OCI-LY7 (cell line): ENCODE measurements around the gene NOX3. TPM values are rescaled to one million over a fixed set of nuclear protein-coding genes. Genes with fewer than 3 reads are reported as not detected.

ENCODE experiments used
- BruUV-seq: library from RNA; stranded (reverse); fragments of 400-500 nt; replicated peaks from 2 replicates; lab custom pipeline; 2021; lab: Mats Ljungman, UMichigan
- CTCF ChIA-PET: fragments of 300-600 bp; sonication (Branson Sonifier 250); formaldehyde crosslinking; loops from one replicate; lab custom pipeline; 2022; ENCODE audit warnings: antibody characterized with exemption; ENCODE audit not compliant: unreplicated experiment; lab: Charles Lee
- POLR2A ChIA-PET: fragments of 300-600 bp; sonication (Branson Sonifier 250); formaldehyde crosslinking; loops from one replicate; lab custom pipeline; 2022; ENCODE audit warnings: antibody characterized with exemption; lab: Charles Lee
- DNase-seq: peaks from one replicate; pipeline ENCODE4 v3.0.0-alpha.2; 2015; ENCODE audit warnings: low spot score
- H2AFZ ChIP-seq: fragments of 200-600 bp; sonication (generic), shearing (Covaris generic); 2 replicates; pipeline ENCODE4 v1.6.1; 2014; ENCODE audit warnings: mild to moderate bottlenecking, antibody characterized with exemption, low read length, moderate library complexity
- H3K27ac ChIP-seq: fragments of 200-600 bp; sonication (generic); 2 replicates; pipeline ENCODE4 v1.5.1; 2014; ENCODE audit warnings: mixed run types, low read depth, mild to moderate bottlenecking, moderate library complexity, low read length, inconsistent platforms; ENCODE audit not compliant: poor library complexity, severe bottlenecking
- H3K36me3 ChIP-seq: fragments of 200-600 bp; sonication (generic); 2 replicates; pipeline ENCODE4 v1.6.1; 2014; ENCODE audit warnings: mild to moderate bottlenecking, antibody characterized with exemption, low read length, moderate library complexity, mixed read lengths; ENCODE audit not compliant: insufficient read depth
- H3K4me1 ChIP-seq: fragments of 200-600 bp; sonication (generic); 2 replicates; pipeline ENCODE4 v1.5.1; 2014; ENCODE audit warnings: mild to moderate bottlenecking, low read length; ENCODE audit not compliant: insufficient read depth, poor library complexity, severe bottlenecking
- H3K4me2 ChIP-seq: fragments of 200-600 bp; sonication (generic); 2 replicates; pipeline ENCODE4 v1.6.1; 2014; ENCODE audit warnings: mild to moderate bottlenecking, low read length
- H3K4me3 ChIP-seq: fragments of 200-600 bp; sonication (generic); 2 replicates; pipeline ENCODE4 v1.5.1; 2014; ENCODE audit warnings: mild to moderate bottlenecking, low read depth, low read length; ENCODE audit not compliant: poor library complexity, severe bottlenecking
- H3K79me2 ChIP-seq: fragments of 200-600 bp; sonication (generic); 2 replicates; pipeline ENCODE4 v1.6.1; 2016; ENCODE audit warnings: low read depth, mild to moderate bottlenecking, low read length, moderate library complexity, mixed read lengths; ENCODE audit not compliant: insufficient read depth
- H3K9me2 ChIP-seq: fragments of 200-600 bp; sonication (generic); 2 replicates; pipeline ENCODE4 v1.6.1; 2016; ENCODE audit warnings: mild to moderate bottlenecking, low read length, mixed read lengths; ENCODE audit not compliant: insufficient read depth
- H3K9me3 ChIP-seq: fragments of 200-600 bp; sonication (generic); 2 replicates; pipeline ENCODE4 v1.6.1; 2014; ENCODE audit warnings: mild to moderate bottlenecking, mixed run types, low read length, mixed read lengths
- H4K20me1 ChIP-seq: fragments of 200-600 bp; sonication (generic); 2 replicates; pipeline ENCODE4 v1.6.1; 2014; ENCODE audit warnings: mild to moderate bottlenecking, antibody characterized with exemption, low read length, moderate library complexity, mixed read lengths; ENCODE audit not compliant: insufficient read depth
- CTCF ChIP-seq: fragments of 200-600 bp; sonication (generic); conservative IDR thresholded peaks from 2 replicates; pipeline ENCODE4 v1.5.1; 2014; ENCODE audit warnings: mild to moderate bottlenecking, antibody characterized with exemption, low read length, moderate library complexity, mixed read lengths
- EZH2phosphoT487 ChIP-seq: fragments of 200-600 bp; sonication (generic); IDR thresholded peaks from 2 replicates; pipeline ENCODE4 v1.6.1; 2018; ENCODE audit warnings: low read depth, borderline replicate concordance, mild to moderate bottlenecking, mixed run types, antibody characterized with exemption, low read length, moderate library complexity, mixed read lengths
- intact Hi-C: fragments of 100-400 bp; cut with micrococcal nuclease; formaldehyde crosslinking; loops from one replicate; pipeline ENCODE4 v1.10.0; 2022; ENCODE audit not compliant: unreplicated experiment
- total RNA-seq, 2 experiments: library from RNA; depleted of rRNA in 1 of 2; stranded (reverse); fragments of >200 nt in 1 of 2; shearing (Covaris generic) in 1 of 2; gene quantifications; 2 replicates each; pipeline ENCODE4 v1.2.3, GENCODE V29; 2014 to 2022

Gene NOX3
- total RNA-seq, 2 experiments from 2014 or later: 0.22 TPM; not detected in 1

GRCh38 chr6:155414049-155414448 is 41.6 kb downstream of the NOX3 start:
- Histone ChIP-seq H3K79me2 (no peaks in the 10 kb centered on the region), H4K20me1 (no peaks in the 10 kb centered on the region), H3K9me2 (no peaks in the 10 kb centered on the region), H3K4me3 (no peak overlapping the region), H3K4me2 (no peak overlapping the region), H3K27ac (no peak overlapping the region), H3K4me1 (peaks cover 21% of the 10 kb centered on the region), H2AFZ (no peak overlapping the region), H3K36me3 (no peaks in the 10 kb centered on the region), H3K9me3 (no peaks in the 10 kb centered on the region)
- TF ChIP-seq CTCF: no peak
- TF ChIP-seq EZH2phosphoT487: no peak
- BruUV-seq: no TSS peak
- intact Hi-C loops: no loop called here
- ChIA-PET CTCF (no interaction called here), POLR2A (interaction anchor here (0.6 to 1.4 kb wide), 3 partner anchors 28 to 187 kb away, joined by 3 to 6 read pairs (median 4); no protein-coding TSS in a partner anchor)
- no peak for DNase-seq

- Histone ChIP-seq H3K27ac (no peak overlapping the region), H3K9me3 (no peaks in the 10 kb centered on the region), H4K20me1 (no peaks in the 10 kb centered on the region), H3K4me1 (peaks cover 4% of the 10 kb centered on the region), H2AFZ (no peak overlapping the region), H3K4me3 (no peak overlapping the region), H3K36me3 (no peaks in the 10 kb centered on the region), H3K9me2 (no peaks in the 10 kb centered on the region), H3K79me2 (no peaks in the 10 kb centered on the region), H3K4me2 (no peak overlapping the region)
- no TSS peak for BruUV-seq
- POLR2A ChIA-PET: interaction anchor here (0.6 to 1.0 kb wide), 3 partner anchors 9 to 719 kb away, joined by 3 read pairs; no protein-coding TSS in a partner anchor
- CTCF ChIA-PET: no interaction called here
- DNase-seq: no peak
- intact Hi-C loops: no loop called here
- TF ChIP-seq EZH2phosphoT487 (no peak), CTCF (no peak)
These were observed 43.3 kb downstream of the NOX3 start for GRCh38 chr6:155412335-155412734.

GRCh38 chr6:155411154-155412052 is 44.2 kb downstream of the NOX3 start:
- ChIA-PET POLR2A (interaction anchor here (0.7 to 2.0 kb wide), 8 partner anchors 8 to 117 kb away, joined by 3 to 5 read pairs (median 3); partner anchors contain the start of gene NOX3), CTCF (no interaction called here)
- Histone ChIP-seq H3K9me2 (no peaks in the 10 kb centered on the region), H3K27ac (no peak overlapping the region), H3K4me3 (no peak overlapping the region), H4K20me1 (no peaks in the 10 kb centered on the region), H3K4me2 (no peak overlapping the region), H2AFZ (no peak overlapping the region), H3K4me1 (no peaks in the 10 kb centered on the region), H3K79me2 (no peaks in the 10 kb centered on the region), H3K36me3 (no peaks in the 10 kb centered on the region), H3K9me3 (no peaks in the 10 kb centered on the region)
- intact Hi-C loops: no loop called here
- no peak for DNase-seq
- TF ChIP-seq CTCF (no peak), EZH2phosphoT487 (no peak)
- BruUV-seq: no TSS peak
